Activated T-cell treated with anti-CD3 and anti-CD28 coated beads for 4 hours (primary cell): Measurements from ENCODE around the gene DDX39A.

ENCODE experiments used
- DNase-seq: peaks from one replicate; pipeline ENCODE4 v3.0.0-alpha.2; 2020

Gene DDX39A

GRCh38 chr19:14433554-14434501, 14.7 kb upstream of the DDX39A start:
- peak; percentile 63 for DNase-seq

DNA sequence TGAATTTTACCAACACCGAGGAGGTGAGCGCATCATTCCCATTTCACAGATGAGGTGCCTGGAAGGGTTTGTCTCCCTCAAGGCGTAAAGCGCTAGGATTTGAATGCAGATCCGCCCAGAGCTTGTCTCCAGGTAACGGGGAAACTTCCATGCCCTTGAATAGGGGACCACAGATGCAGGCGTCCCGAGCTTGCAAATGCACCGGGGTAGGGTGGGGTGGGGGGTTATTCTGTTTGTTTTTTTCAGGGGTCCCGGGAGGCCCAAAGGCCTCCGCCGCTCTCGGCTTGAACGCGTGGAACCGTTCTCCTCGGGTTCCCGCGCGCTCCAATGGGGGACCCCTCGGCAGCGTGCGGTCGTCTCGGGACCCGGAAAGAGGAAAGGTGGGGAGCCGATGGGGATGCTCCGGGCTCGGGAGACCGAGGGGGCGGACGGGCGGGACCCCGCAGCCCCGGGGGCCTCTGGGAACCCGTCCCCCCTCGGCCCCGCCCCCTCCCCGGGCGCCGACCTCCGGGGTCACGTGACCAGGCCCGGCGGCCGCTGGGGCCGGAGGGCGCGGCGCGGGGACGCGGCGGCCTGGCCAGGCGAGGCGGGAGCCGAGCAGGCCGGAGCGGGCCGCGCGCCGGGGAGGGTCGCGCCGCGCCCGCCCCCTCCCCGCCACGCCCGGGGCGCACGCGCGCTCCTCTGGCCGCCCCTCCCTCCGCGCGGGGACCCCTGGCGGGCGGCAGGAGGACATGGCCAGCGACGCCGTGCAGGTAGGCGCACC, 13.8 kb upstream of the DDX39A start, which contains the start of gene PKN1:
PKN1 (plus strand) TSS at position 516 of the 763 bp plus-strand sequence; CDS start at position 732, 216 bp downstream.
- DNase-seq = no peak

DNA sequence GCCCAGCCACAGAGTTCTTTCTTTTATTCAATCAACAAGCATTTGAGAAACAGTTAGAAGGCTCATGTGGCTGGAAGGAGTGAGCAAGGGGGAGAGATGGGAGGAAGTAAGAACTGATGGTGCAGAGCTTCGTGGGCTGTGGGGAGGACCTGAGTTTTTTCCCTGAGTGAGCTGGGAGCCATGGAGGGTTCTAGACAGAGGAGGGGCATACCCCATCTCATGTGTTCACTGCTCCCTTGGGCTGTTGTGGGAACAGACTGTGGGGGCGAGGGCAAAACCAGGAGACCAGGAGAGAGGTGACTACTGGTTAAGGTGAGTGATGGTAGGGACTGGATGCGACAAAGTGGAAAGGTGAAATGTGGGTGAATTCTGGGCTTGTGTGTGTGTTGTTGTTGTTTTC, 11.6 kb upstream of the DDX39A start:
- no peak for DNase-seq

GRCh38 chr19:14428882-14429416, 9.8 kb upstream of the DDX39A start:
- DNase-seq = no peak

DNA sequence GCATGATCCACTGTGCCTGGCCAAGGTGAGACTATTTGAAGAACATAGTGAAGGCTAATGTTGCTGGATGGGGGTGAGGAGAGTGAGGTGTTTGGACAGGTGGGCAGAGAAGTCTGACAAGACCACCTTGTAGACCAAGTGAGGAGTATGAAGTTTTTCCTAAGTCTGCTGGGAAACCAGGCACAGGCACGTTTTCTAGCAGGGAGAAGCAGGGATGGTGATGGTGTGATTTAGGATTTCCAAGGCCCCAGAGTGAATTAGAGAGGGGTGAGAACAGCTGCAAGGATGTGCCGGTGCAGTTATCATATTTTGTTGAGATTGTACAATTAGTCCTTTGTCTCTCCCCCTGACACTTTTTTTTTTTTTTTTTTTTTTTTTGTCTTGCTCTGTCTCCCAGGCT, 8.3 kb upstream of the DDX39A start:
- DNase-seq = no peak

GRCh38 chr19:14425696-14426138, 6.6 kb upstream of the DDX39A start:
- no peak for DNase-seq

GRCh38 chr19:14418856-14419105, 360 bp downstream of the DDX39A start:
- peak; percentile 79 for DNase-seq

GRCh38 chr19:14416817-14417231, 2.3 kb downstream of the DDX39A start:
- no peak for DNase-seq

GRCh38 chr19:14414926-14415690, 4.0 kb downstream of the DDX39A start:
- no peak for DNase-seq

GRCh38 chr19:14413693-14414181, 5.4 kb downstream of the DDX39A start:
- DNase-seq = no peak

- DNase-seq = no peak
These were observed 6.0 kb downstream of the DDX39A start for GRCh38 chr19:14412996-14413692.

DNA sequence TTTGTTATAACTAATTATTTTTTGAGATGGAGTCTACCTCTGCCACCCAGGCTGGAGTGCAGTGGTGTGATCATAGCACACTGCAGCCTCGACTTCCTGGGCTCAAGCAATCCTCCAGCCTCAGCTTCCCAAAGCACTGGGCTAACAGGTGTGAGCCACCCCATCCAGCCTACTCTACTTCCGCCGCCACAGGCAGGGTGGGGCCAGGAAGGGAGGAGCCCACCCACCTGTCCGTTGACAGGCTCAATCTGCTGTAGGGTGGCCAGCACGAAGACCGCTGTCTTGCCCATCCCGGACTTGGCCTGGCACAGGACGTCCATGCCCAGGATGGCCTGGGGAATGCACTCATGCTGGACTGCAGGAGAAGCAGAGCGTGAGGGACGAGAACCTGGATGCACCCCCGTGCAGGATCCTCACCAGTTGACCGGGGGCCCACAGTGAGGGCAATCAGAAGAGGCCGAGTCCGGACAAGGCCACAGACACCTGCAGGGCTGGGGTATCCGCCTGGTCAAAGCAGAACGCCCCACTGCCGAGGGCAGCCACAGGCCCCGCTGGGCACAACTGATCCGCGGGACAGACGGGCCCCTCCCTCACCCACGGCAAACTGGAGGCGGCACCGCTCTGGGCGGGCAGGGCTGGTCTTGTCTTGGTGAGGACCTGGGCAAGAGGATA, 6.7 kb downstream of the DDX39A start:
- DNase-seq = no peak

DNA sequence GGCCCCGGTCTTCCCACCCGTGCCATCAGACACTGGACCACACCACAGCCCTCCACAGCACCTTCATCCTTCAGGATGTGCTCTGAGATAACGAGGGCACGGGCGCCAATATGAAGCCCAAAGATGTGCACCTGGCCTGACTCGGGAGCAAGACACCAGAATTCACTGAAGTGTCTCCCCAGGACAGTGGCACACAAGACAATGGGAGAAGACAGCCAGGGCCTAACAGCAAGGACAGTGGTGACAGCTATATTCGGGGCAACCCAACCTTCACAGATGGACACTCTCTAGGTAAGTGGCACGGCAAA, 7.2 kb downstream of the DDX39A start:
- DNase-seq = no peak

DNA sequence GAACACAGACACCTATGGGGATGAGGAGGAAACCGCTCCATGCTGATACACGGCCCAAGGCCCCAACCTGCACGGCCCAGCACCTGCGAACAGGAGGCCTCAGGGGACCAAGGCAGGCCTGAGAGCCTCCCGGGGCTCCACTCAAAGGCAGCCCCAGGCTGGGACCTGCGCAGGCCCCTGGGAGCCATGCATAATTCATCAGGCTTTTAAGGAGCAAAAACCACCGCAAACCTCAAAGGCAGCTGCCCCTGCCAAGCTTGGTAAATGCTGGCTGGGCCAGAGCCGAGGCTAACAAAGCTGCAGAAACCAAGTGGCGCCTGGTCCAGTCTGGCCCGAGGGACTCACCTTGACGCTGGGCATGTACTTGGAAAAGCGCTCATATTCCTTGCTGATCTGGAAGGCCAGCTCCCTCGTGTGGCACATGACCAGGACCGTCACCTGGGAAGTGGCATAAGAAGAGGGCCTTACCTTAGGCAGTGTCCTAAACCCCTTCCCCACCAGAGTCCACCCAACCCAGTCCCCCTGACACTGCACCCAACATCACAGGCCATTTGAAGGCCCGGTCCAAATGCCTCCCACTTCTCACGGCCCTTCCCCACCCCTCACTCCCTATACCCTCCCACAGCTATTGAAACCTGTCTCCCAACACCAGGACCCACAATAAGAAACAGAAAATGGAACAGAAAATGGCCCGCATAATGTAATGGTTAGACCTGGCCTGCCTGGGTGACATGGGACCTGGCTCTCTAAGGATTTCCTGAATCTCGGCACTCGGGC, 7.8 kb downstream of the DDX39A start:
- DNase-seq = no peak

GRCh38 chr19:14410091-14411051, 8.8 kb downstream of the DDX39A start:
- DNase-seq = no peak

DNA sequence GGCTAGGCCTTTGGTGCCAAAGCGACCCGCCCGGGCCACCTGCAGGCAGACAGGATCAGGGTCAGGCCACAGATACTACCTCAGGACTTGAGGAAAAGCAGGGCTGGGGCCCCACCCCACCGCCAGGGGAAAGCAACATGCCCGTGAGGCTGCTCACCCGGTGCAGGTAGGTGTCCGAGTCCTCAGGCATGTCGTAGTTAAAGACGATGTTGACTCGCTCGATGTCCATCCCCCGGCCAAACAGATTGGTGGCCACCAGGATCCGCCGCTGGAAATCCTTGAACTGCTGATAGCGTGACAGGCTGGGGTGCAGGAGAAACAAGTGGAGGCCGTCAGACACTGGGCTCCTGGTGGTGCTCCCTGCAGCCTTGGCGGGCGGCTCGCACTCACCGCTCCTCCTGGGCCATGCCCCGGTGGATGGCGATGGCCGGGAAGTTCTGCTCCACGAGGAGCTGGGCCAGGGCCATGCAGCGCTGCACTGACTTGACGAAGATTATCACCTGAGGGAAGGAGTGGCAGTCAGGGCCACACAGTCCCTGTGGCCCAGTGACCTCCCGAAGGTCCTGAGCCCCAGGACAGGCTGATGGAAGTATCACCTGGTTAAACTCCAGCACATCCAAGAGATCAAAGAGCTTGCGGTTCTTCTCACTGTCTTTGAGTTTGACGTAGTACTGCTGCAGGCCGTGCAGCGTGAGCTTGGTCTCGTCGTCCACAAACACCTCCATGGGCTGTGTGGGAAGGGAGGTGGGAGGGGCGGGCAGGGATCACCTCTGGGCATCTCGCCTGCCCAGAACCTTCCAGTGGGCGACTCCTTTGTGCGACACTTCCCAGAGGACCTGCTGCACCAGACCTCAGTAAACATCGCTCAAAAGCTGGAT, 9.8 kb downstream of the DDX39A start:
- DNase-seq = no peak

- no peak for DNase-seq
These were observed 10.5 kb downstream of the DDX39A start for GRCh38 chr19:14408491-14409145.
